ENCODE data around the gene CACNB1.
A peak's percentile ranks its signal among the peaks of the same experiment; 100 is the strongest.

Gene CACNB1

GRCh38 chr17:39200957-39201510, 3.6 kb upstream of the CACNB1 start:
- DNase-seq (ENCODE audit: low read depth), result no peak

GRCh38 chr17:39200070-39200879, 2.8 kb upstream of the CACNB1 start, which contains the start of gene RPL19:
TSS of gene RPL19 (plus strand) at chr17:39200283. CDS start at chr17:39200345, 62 bp downstream.
- DNase-seq (ENCODE audit: low read depth), result peak; percentile 59

- peak; percentile 78 for DNase-seq (ENCODE audit: low read depth)
These were observed 2.3 kb upstream of the CACNB1 start for GRCh38 chr17:39199820-39200069.

GRCh38 chr17:39198186-39198566, 707 bp upstream of the CACNB1 start:
- no peak for DNase-seq (ENCODE audit: low read depth)

GRCh38 chr17:39196808-39197291, 619 bp downstream of the CACNB1 start:
- DNase-seq (ENCODE audit: low read depth), result no peak

GRCh38 chr17:39196241-39196807, 1.1 kb downstream of the CACNB1 start:
- no peak for DNase-seq (ENCODE audit: low read depth)

GRCh38 chr17:39195568-39196160, 1.8 kb downstream of the CACNB1 start:
- no peak for DNase-seq (ENCODE audit: low read depth)

- DNase-seq (ENCODE audit: low read depth), result no peak
These were observed 2.4 kb downstream of the CACNB1 start for GRCh38 chr17:39194985-39195524.

- DNase-seq (ENCODE audit: low read depth), result no peak
These were observed 3.1 kb downstream of the CACNB1 start for GRCh38 chr17:39194089-39194984.

- no peak for DNase-seq (ENCODE audit: low read depth)
These were observed 4.1 kb downstream of the CACNB1 start for GRCh38 chr17:39193346-39193745.

GRCh38 chr17:39192901-39193300, 4.6 kb downstream of the CACNB1 start:
- DNase-seq (ENCODE audit: low read depth), result no peak

GRCh38 chr17:39191750-39192510, 5.5 kb downstream of the CACNB1 start:
- no peak for DNase-seq (ENCODE audit: low read depth)

GRCh38 chr17:39187152-39187830, 10.2 kb downstream of the CACNB1 start:
- no peak for DNase-seq (ENCODE audit: low read depth)

GRCh38 chr17:39186481-39187002, 10.9 kb downstream of the CACNB1 start:
- no peak for DNase-seq (ENCODE audit: low read depth)

- no peak for DNase-seq (ENCODE audit: low read depth)
These were observed 13.7 kb downstream of the CACNB1 start for GRCh38 chr17:39183720-39184119.

GRCh38 chr17:39183045-39183444, 14.4 kb downstream of the CACNB1 start:
- DNase-seq (ENCODE audit: low read depth), result no peak

GRCh38 chr17:39181303-39181702, 16.2 kb downstream of the CACNB1 start:
- DNase-seq (ENCODE audit: low read depth), result no peak

GRCh38 chr17:39178536-39178935, 18.9 kb downstream of the CACNB1 start:
- no peak for DNase-seq (ENCODE audit: low read depth)

GRCh38 chr17:39177256-39177655, 20.2 kb downstream of the CACNB1 start:
- no peak for DNase-seq (ENCODE audit: low read depth)

- DNase-seq (ENCODE audit: low read depth), result no peak
These were observed 21.8 kb downstream of the CACNB1 start for GRCh38 chr17:39175695-39176093.
